HG03457 (cell line): ENCODE data around the gene SPIN2A.
"Not testable (repeated sequence)": the region's sequence is repeated elsewhere in the genome, so short reads cannot be mapped to it uniquely, and the experiment has no call there.

Experiments
- ATAC-seq: cut with Tn5 transposase; IDR thresholded peaks from one replicate; pipeline ENCODE4 v1.9.1; 2021; ENCODE audit warnings: moderate number of reproducible peaks; ENCODE audit not compliant: unreplicated experiment

Gene SPIN2A

GRCh38 chrX:57137073-57137472 lies at the start of gene SPIN2A:
TSS of gene SPIN2A (minus strand) at chrX:57137397. CDS start at chrX:57136597, 800 bp downstream.
- ATAC-seq = not testable (repeated sequence)

GRCh38 chrX:57178605-57179004 lies 41.4 kb upstream of the SPIN2A start:
- ATAC-seq = no peak

GRCh38 chrX:57177070-57177469 lies 39.9 kb upstream of the SPIN2A start:
- ATAC-seq = no peak

- no peak for ATAC-seq
Observed at GRCh38 chrX:57172544-57172943, 35.3 kb upstream of the SPIN2A start.

GRCh38 chrX:57156397-57157049 lies 19.3 kb upstream of the SPIN2A start:
- no peak for ATAC-seq

- no peak for ATAC-seq
Observed at GRCh38 chrX:57155171-57155570, 18.0 kb upstream of the SPIN2A start.

- ATAC-seq = not testable (repeated sequence)
Observed at GRCh38 chrX:57152222-57152621, 15.0 kb upstream of the SPIN2A start.

- no peak for ATAC-seq
Observed at GRCh38 chrX:57138674-57139073, 1.5 kb upstream of the SPIN2A start.

- ATAC-seq = no peak
Observed at GRCh38 chrX:57137501-57137900, 304 bp upstream of the SPIN2A start.

- ATAC-seq = not testable (repeated sequence)
Observed at GRCh38 chrX:57136589-57136988, 608 bp downstream of the SPIN2A start.

GRCh38 chrX:57135287-57135686 lies 1.9 kb downstream of the SPIN2A start:
- ATAC-seq = no peak

- ATAC-seq = no peak
Observed at GRCh38 chrX:57134702-57135101, 2.5 kb downstream of the SPIN2A start.

GRCh38 chrX:57133706-57134105 lies 3.5 kb downstream of the SPIN2A start:
- no peak for ATAC-seq

GRCh38 chrX:57133284-57133683 lies 3.9 kb downstream of the SPIN2A start:
- ATAC-seq = not testable (repeated sequence)

GRCh38 chrX:57132046-57132445 lies 5.2 kb downstream of the SPIN2A start:
- ATAC-seq = no peak

- no peak for ATAC-seq
Observed at GRCh38 chrX:57121816-57122215, 15.4 kb downstream of the SPIN2A start.

GRCh38 chrX:57121162-57121755 lies 15.9 kb downstream of the SPIN2A start, which contains the start of gene SPIN2B:
TSS of gene SPIN2B (minus strand) at chrX:57121548.
- peak; percentile 99 for ATAC-seq

GRCh38 chrX:57120619-57121161 lies 16.5 kb downstream of the SPIN2A start:
- not testable (repeated sequence) for ATAC-seq

- ATAC-seq = no peak
Observed at GRCh38 chrX:57119416-57119815, 17.8 kb downstream of the SPIN2A start.

GRCh38 chrX:57117566-57117965 lies 19.6 kb downstream of the SPIN2A start:
- not testable (repeated sequence) for ATAC-seq

GRCh38 chrX:57104921-57105398 lies 32.2 kb downstream of the SPIN2A start:
- no peak for ATAC-seq

- no peak for ATAC-seq
Observed at GRCh38 chrX:57104406-57104805, 32.8 kb downstream of the SPIN2A start.
